ENCODE results near the gene LRRC25. TPM values are rescaled to one million over a fixed set of nuclear protein-coding genes. Genes with fewer than 3 reads are reported as not detected.

LRRC25 gene
- total RNA-seq, 1 experiment from 2014 or later = 0.12 TPM

GRCh38 chr19:18422530-18423191 lies 25.2 kb upstream of the LRRC25 start:
- no peaks in the 10 kb centered on the region; a peak in 2 of 4 replicates for H3K36me3 ChIP-seq (ENCODE audit: control insufficient read depth in 1 of 2, insufficient read depth in 2 of 2, low read length in 2 of 2)
- POLR2A ChIA-PET = no interaction called here
- CTCF ChIA-PET = no interaction called here
- H4K20me1 ChIP-seq (ENCODE audit: insufficient read depth) = no peaks in the 10 kb centered on the region
- no peaks in the 10 kb centered on the region for H3K9me2 ChIP-seq (ENCODE audit: insufficient read depth)
- TF ChIP-seq CEBPB (IDR thresholded peaks at IDR 0.05; ENCODE audit: low read depth) (no peak), JUND (IDR thresholded peaks at IDR 0.05) (no peak), CBX3 (IDR thresholded peaks at IDR 0.05; ENCODE audit: low read depth) (no peak), RAD21 (IDR thresholded peaks at IDR 0.05; ENCODE audit: low read depth) (no peak), EZH2phosphoT487 (IDR thresholded peaks at IDR 0.05; ENCODE audit: borderline replicate concordance) (no peak), CTCF (IDR thresholded peaks at IDR 0.05 in 2 of 3, conservative IDR thresholded peaks at IDR 0.05 in 1 of 3; ENCODE audit: borderline replicate concordance in 1 of 3, insufficient read depth in 1 of 3, low read depth in 2 of 3, low read length in 2 of 3) (no peak), ZFX (IDR thresholded peaks at IDR 0.05) (no peak), POLR2AphosphoS5 (IDR thresholded peaks at IDR 0.05; ENCODE audit: low read depth, low read length) (no peak), MAX (IDR thresholded peaks at IDR 0.05) (no peak), EGR1 (IDR thresholded peaks at IDR 0.05; ENCODE audit: low read depth) (no peak), SRF (IDR thresholded peaks at IDR 0.05; ENCODE audit: low read depth) (no peak), SIN3A (IDR thresholded peaks at IDR 0.05; ENCODE audit: low read depth) (no peak), FOSL1 (IDR thresholded peaks at IDR 0.05; ENCODE audit: low read depth) (no peak), ZNF274 (IDR thresholded peaks at IDR 0.05; ENCODE audit: low read depth, low read length) (no peak), SP1 (IDR thresholded peaks at IDR 0.05; ENCODE audit: low read depth) (no peak), YY1 (IDR thresholded peaks at IDR 0.05; ENCODE audit: extremely low read depth, insufficient replicate concordance, low read depth, low read length) (no peak), EZH2 (IDR thresholded peaks at IDR 0.05) (no peak), ZBTB33 (IDR thresholded peaks at IDR 0.05; ENCODE audit: extremely low read depth, insufficient replicate concordance, low read length) (no peak)
- TF ChIP-seq, protein P1, sequence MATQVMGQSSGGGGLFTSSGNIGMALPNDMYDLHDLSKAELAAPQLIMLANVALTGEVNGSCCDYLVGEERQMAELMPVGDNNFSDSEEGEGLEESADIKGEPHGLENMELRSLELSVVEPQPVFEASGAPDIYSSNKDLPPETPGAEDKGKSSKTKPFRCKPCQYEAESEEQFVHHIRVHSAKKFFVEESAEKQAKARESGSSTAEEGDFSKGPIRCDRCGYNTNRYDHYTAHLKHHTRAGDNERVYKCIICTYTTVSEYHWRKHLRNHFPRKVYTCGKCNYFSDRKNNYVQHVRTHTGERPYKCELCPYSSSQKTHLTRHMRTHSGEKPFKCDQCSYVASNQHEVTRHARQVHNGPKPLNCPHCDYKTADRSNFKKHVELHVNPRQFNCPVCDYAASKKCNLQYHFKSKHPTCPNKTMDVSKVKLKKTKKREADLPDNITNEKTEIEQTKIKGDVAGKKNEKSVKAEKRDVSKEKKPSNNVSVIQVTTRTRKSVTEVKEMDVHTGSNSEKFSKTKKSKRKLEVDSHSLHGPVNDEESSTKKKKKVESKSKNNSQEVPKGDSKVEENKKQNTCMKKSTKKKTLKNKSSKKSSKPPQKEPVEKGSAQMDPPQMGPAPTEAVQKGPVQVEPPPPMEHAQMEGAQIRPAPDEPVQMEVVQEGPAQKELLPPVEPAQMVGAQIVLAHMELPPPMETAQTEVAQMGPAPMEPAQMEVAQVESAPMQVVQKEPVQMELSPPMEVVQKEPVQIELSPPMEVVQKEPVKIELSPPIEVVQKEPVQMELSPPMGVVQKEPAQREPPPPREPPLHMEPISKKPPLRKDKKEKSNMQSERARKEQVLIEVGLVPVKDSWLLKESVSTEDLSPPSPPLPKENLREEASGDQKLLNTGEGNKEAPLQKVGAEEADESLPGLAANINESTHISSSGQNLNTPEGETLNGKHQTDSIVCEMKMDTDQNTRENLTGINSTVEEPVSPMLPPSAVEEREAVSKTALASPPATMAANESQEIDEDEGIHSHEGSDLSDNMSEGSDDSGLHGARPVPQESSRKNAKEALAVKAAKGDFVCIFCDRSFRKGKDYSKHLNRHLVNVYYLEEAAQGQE (IDR thresholded peaks at IDR 0.05; ENCODE audit: low read depth) = no peak
- TF ChIP-seq, protein P2, sequence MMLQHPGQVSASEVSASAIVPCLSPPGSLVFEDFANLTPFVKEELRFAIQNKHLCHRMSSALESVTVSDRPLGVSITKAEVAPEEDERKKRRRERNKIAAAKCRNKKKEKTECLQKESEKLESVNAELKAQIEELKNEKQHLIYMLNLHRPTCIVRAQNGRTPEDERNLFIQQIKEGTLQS (IDR thresholded peaks at IDR 0.05) = no peak
- peaks cover 33 to 64% of the 10 kb centered on the region in 2 experiments for H3K4me1 ChIP-seq (ENCODE audit: control insufficient read depth in 1 of 2, insufficient read depth in 2 of 2, low read length in 2 of 2)
- RAD21 ChIA-PET (ENCODE audit: low non-redundant PET in 1 of 2, low total read pairs in 2 of 2, uncharacterized antibody in 2 of 2, unreplicated experiment in 2 of 2) = no interaction called here
- no peak overlapping the region for H3K9ac ChIP-seq (ENCODE audit: low read length)
- no peak overlapping the region; the same call in 1 of the 2 replicates for H3K27ac ChIP-seq (ENCODE audit: low read depth, low read length)
- no peak overlapping the region for H2AFZ ChIP-seq (ENCODE audit: low read depth, low read length, poor library complexity, severe bottlenecking)
- H3K27me3 ChIP-seq (ENCODE audit: insufficient read depth, low read length) = no peaks in the 10 kb centered on the region
- H3K4me2 ChIP-seq (ENCODE audit: low read length) = no peak overlapping the region
- no peaks in the 10 kb centered on the region for H3K9me3 ChIP-seq (ENCODE audit: control insufficient read depth in 1 of 2, insufficient read depth in 1 of 2, low read depth in 1 of 2, low read length in 2 of 2)
- no peak overlapping the region for H3K4me3 ChIP-seq (replicated peaks in 1 of 2; ENCODE audit: low read depth in 1 of 2, low read length in 2 of 2)
- BruUV-seq (replicated peaks) = no TSS peak
- peaks cover 78% of the 10 kb centered on the region for H3K79me2 ChIP-seq (ENCODE audit: insufficient read depth, low read length)
- ATAC-seq (no peak), DNase-seq (ENCODE audit: low read depth, low spot score) (no peak)
- intact Hi-C loops (cut with micrococcal nuclease) = no loop called here
